OCI-LY1 (cell line): ENCODE measurements around the gene LYPLA2.

Source experiments
- H2AFZ ChIP-seq: fragments of 200-600 bp; sonication (generic), shearing (Covaris generic); 2 replicates; pipeline ENCODE4 v1.6.0; 2014; ENCODE audit warnings: antibody characterized with exemption, mild to moderate bottlenecking, low read length
- H3F3A ChIP-seq: fragments of 200-600 bp; sonication (generic), shearing (Covaris generic); 2 replicates; pipeline ENCODE4 v1.6.0; 2014; ENCODE audit warnings: mild to moderate bottlenecking, antibody characterized with exemption, low read length, moderate library complexity; ENCODE audit not compliant: insufficient read depth
- H3K27ac ChIP-seq: fragments of 200-600 bp; sonication (generic); 2 replicates; pipeline ENCODE4 v1.5.1; 2014; ENCODE audit warnings: low read length, mixed run types, mild to moderate bottlenecking, low read depth; ENCODE audit not compliant: poor library complexity, severe bottlenecking
- H3K27me3 ChIP-seq: fragments of 200-600 bp; sonication (generic); 2 replicates; pipeline ENCODE4 v1.6.0; 2014; ENCODE audit warnings: antibody characterized with exemption, mild to moderate bottlenecking, low read length, moderate library complexity; ENCODE audit not compliant: insufficient read depth
- H3K36me3 ChIP-seq: fragments of 200-600 bp; sonication (generic); 2 replicates; pipeline ENCODE4 v1.6.1; 2014; ENCODE audit warnings: mild to moderate bottlenecking, antibody characterized with exemption, low read length, moderate library complexity, mixed read lengths; ENCODE audit not compliant: insufficient read depth
- H3K4me1 ChIP-seq: fragments of 200-600 bp; sonication (generic); 2 replicates; pipeline ENCODE4 v1.5.1; 2014; ENCODE audit warnings: mild to moderate bottlenecking, low read length, moderate library complexity; ENCODE audit not compliant: insufficient read depth, severe bottlenecking
- H3K4me2 ChIP-seq: fragments of 200-600 bp; sonication (generic), shearing (Covaris generic); 2 replicates; pipeline ENCODE4 v1.6.1; 2014; ENCODE audit warnings: low read length
- H3K4me3 ChIP-seq: fragments of 200-600 bp; sonication (generic); 2 replicates; pipeline ENCODE4 v1.5.1; 2014; ENCODE audit warnings: low read length, low read depth, mild to moderate bottlenecking, mixed read lengths; ENCODE audit not compliant: poor library complexity, severe bottlenecking
- H3K79me2 ChIP-seq: fragments of 200-600 bp; shearing (Covaris generic); 2 replicates; pipeline ENCODE4 v1.6.1; 2016; ENCODE audit warnings: mixed run types, low read length, mixed read lengths; ENCODE audit not compliant: insufficient read depth
- H3K9ac ChIP-seq: fragments of 200-600 bp; sonication (generic), shearing (Covaris generic); 2 replicates; pipeline ENCODE4 v1.6.1; 2014; ENCODE audit warnings: mild to moderate bottlenecking, low read length, mixed read lengths
- H3K9me2 ChIP-seq: fragments of 200-600 bp; sonication (generic), shearing (Covaris generic); 2 replicates; pipeline ENCODE4 v1.6.1; 2014; ENCODE audit warnings: low read depth, mild to moderate bottlenecking, low read length, mixed read lengths
- H3K9me3 ChIP-seq: fragments of 200-600 bp; shearing (Covaris generic); 2 replicates; pipeline ENCODE4 v1.6.1; 2014; ENCODE audit warnings: low read length, mixed read lengths
- H4K20me1 ChIP-seq: fragments of 200-600 bp; sonication (generic), shearing (Covaris generic); 2 replicates; pipeline ENCODE4 v1.6.0; 2016; ENCODE audit warnings: mild to moderate bottlenecking, low read length; ENCODE audit not compliant: insufficient read depth
- EZH2 ChIP-seq: fragments of 200-600 bp; sonication (generic), shearing (Covaris generic); IDR thresholded peaks from 2 replicates; pipeline ENCODE4 v1.8.0; 2017; ENCODE audit warnings: borderline replicate concordance, mixed run types, mild to moderate bottlenecking, antibody characterized with exemption, low read length, moderate library complexity, mixed read lengths
- TF ChIP-seq, protein P1 (sequence below): fragments of 200-600 bp; sonication (generic), shearing (Covaris generic); IDR thresholded peaks from 2 replicates; pipeline ENCODE4 v1.5.1; 2017; ENCODE audit warnings: mild to moderate bottlenecking, antibody characterized with exemption, low read length, moderate library complexity, mixed read lengths

The LYPLA2 gene

DNA sequence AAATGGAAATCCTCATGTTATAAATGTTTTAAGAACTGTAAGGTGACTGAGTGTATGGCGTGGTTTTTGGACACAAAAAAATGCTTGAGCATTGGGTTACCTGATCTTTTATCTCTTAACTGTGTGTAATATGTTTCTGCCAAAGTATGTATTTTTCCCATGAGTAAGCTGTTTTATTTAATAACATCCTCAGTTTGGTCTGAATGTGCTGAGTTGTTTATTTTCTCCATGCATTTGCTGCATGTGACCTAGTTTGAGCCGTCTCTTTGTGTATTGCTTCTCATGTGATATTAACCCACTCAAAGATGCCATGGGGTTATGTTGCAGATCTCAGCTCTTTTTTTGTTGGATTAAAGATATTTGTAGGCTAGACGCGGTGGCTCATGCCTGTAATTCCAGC, 6.1 kb upstream of the LYPLA2 start:
- Histone ChIP-seq H3K27ac (no peak overlapping the region), H2AFZ (no peak overlapping the region), H3K9ac (no peak overlapping the region)

DNA sequence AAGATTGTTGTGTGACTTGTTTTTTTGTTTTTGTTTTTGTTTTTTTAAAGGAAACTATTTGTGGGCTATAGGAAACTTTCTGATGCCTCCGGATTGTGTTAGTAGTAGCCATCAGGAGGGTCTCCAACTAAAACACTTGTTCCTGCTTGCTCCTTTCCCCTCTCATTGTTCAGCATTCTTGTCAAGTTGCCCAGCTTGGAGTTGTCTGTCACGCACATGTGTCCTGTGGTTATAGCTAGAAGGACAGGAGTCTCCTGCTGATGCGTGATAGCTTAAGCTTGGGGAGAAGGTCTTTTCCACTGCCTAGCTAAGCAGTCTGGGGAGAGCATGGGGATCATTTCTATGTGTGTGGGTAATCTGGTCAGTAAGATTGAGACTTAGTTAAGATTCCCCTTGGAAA, 3.2 kb upstream of the LYPLA2 start:
- H3K9me3 ChIP-seq = no peaks in the 10 kb centered on the region

More for the DNA sequence above, 6.1 kb upstream of the LYPLA2 start:
- no peaks in the 10 kb centered on the region for H3K9me3 ChIP-seq
- H3K4me2 ChIP-seq = no peak overlapping the region
- no peaks in the 10 kb centered on the region for H3K9me2 ChIP-seq
- no peaks in the 10 kb centered on the region for H3K27me3 ChIP-seq
- H4K20me1 ChIP-seq = no peaks in the 10 kb centered on the region
- H3F3A ChIP-seq = no peaks in the 10 kb centered on the region
- H3K79me2 ChIP-seq = peaks cover 10% of the 10 kb centered on the region
- peaks cover 4% of the 10 kb centered on the region for H3K4me1 ChIP-seq
- TF ChIP-seq, protein P1, sequence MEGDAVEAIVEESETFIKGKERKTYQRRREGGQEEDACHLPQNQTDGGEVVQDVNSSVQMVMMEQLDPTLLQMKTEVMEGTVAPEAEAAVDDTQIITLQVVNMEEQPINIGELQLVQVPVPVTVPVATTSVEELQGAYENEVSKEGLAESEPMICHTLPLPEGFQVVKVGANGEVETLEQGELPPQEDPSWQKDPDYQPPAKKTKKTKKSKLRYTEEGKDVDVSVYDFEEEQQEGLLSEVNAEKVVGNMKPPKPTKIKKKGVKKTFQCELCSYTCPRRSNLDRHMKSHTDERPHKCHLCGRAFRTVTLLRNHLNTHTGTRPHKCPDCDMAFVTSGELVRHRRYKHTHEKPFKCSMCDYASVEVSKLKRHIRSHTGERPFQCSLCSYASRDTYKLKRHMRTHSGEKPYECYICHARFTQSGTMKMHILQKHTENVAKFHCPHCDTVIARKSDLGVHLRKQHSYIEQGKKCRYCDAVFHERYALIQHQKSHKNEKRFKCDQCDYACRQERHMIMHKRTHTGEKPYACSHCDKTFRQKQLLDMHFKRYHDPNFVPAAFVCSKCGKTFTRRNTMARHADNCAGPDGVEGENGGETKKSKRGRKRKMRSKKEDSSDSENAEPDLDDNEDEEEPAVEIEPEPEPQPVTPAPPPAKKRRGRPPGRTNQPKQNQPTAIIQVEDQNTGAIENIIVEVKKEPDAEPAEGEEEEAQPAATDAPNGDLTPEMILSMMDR = no peak
- no peak for TF ChIP-seq EZH2
- H3K4me3 ChIP-seq = no peak overlapping the region
- peaks cover 60% of the 10 kb centered on the region for H3K36me3 ChIP-seq

DNA sequence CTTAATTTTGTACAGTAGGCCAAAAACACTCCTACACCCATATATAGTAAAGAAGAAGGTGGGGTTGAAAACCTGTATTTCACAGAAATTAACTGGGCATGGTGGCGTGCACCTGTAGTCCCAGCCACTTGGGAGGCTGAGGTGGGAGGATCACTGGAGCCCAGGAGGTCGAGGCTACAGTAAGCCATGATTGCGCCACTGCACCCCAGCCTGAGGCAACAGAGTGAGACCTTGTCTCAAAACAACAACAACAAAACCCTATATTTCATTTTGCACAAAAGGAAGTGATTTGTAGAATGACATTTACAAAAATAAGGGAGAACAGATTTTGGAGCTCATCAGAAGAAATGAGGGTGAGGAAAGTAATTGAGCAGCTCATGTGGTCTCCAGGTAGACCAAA, 2.2 kb upstream of the LYPLA2 start:
- Histone ChIP-seq H3K27ac (no peak overlapping the region), H3K36me3 (peaks cover 41% of the 10 kb centered on the region), H3K4me3 (no peak overlapping the region), H3F3A (no peaks in the 10 kb centered on the region), H3K4me2 (no peak overlapping the region), H3K4me1 (peaks cover 26% of the 10 kb centered on the region), H3K9ac (no peak overlapping the region), H4K20me1 (no peaks in the 10 kb centered on the region), H3K9me3 (no peaks in the 10 kb centered on the region), H3K79me2 (peaks cover 6% of the 10 kb centered on the region; the same call in 1 of the 2 replicates), H3K9me2 (no peaks in the 10 kb centered on the region), H3K27me3 (no peaks in the 10 kb centered on the region), H2AFZ (no peak overlapping the region)
- no peak for TF ChIP-seq EZH2
- TF ChIP-seq, protein P1 = no peak

More for the DNA sequence above, 3.2 kb upstream of the LYPLA2 start:
- H3K9me2 ChIP-seq = no peaks in the 10 kb centered on the region
- TF ChIP-seq, protein P1 = no peak
- TF ChIP-seq EZH2 = no peak
- H3K36me3 ChIP-seq = peaks cover 44% of the 10 kb centered on the region
- H3K4me2 ChIP-seq = no peak overlapping the region
- H3K27ac ChIP-seq = no peak overlapping the region
- H3K79me2 ChIP-seq = peaks cover 6% of the 10 kb centered on the region; the same call in 1 of the 2 replicates
- no peaks in the 10 kb centered on the region for H4K20me1 ChIP-seq
- peaks cover 20% of the 10 kb centered on the region for H3K4me1 ChIP-seq
- no peaks in the 10 kb centered on the region for H3K27me3 ChIP-seq
- no peak overlapping the region for H2AFZ ChIP-seq
- no peaks in the 10 kb centered on the region for H3F3A ChIP-seq
- no peak overlapping the region for H3K9ac ChIP-seq
- H3K4me3 ChIP-seq = no peak overlapping the region
